Gastroesophageal sphincter (tissue), 3 donors: Measurements from ENCODE around the gene WFDC2.

ENCODE experiments used
- CTCF ChIP-seq, 4 experiments: fragments of 200-600 bp in 2 of 4; fragments of 450-650 bp in 2 of 4; sonication (generic) in 1 of 4; IDR thresholded peaks; one replicate each; pipeline ENCODE4 v1.5.1; 2017 to 2019; ENCODE audit warnings: antibody characterized with exemption in 4 of 4, mild to moderate bottlenecking in 2 of 4, moderate library complexity in 2 of 4
- EP300 ChIP-seq: sonication (generic); formaldehyde crosslinking; IDR thresholded peaks from one replicate; pipeline ENCODE4 v1.6.1; 2017; ENCODE audit warnings: antibody characterized with exemption, mild to moderate bottlenecking
- POLR2A ChIP-seq, 2 donors: fragments of 450-650 bp; IDR thresholded peaks; one replicate each; pipeline ENCODE4 v1.6.1; 2017; ENCODE audit warnings: antibody characterized with exemption in 2 of 2, mild to moderate bottlenecking in 2 of 2, moderate library complexity in 1 of 2
- POLR2AphosphoS5 ChIP-seq: sonication (generic); formaldehyde crosslinking; IDR thresholded peaks from one replicate; pipeline ENCODE4 v1.6.1; 2017; ENCODE audit warnings: antibody characterized with exemption

DNA sequence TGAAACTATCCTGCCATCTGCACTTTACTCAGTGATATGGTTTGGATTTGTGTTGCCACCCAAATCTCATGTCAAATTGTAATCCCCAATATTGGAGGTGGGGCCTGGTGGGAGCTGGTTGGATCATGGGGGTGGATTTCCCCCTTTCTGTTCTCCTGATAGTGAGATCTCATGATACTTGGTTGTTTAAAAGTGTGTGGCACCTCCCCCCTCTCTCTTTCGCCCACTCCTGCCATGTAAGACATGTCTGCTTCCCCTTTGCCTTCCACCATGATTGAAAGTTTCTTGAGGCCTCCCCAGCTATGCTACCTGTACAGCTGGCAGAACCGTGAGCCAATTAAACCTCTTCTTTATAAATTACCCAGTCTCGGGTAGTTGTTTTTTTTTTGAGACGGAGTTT is 35.6 kb upstream of the WFDC2 start:
- TF ChIP-seq EP300 (no peak), CTCF (IDR thresholded peaks at IDR 0.05) (no peak), POLR2A (IDR thresholded peaks at IDR 0.05) (no peak), POLR2AphosphoS5 (no peak)
